ENCODE data around the gene ACTR3.

The ACTR3 gene

GRCh38 chr2:113867571-113867970 is 22.3 kb upstream of the ACTR3 start:
- no peaks in the 10 kb centered on the region for H3K36me3 ChIP-seq (ENCODE audit: low read length)
- H3K79me2 ChIP-seq (ENCODE audit: insufficient read depth, low read length), result no peaks in the 10 kb centered on the region
- peak overlapping the region; percentile 0 for H2AFZ ChIP-seq (ENCODE audit: low read depth, low read length, severe bottlenecking)
- peaks cover 62% of the 10 kb centered on the region for H3F3A ChIP-seq (ENCODE audit: insufficient read depth)
- H4K20me1 ChIP-seq (ENCODE audit: low read depth, low read length), result no peaks in the 10 kb centered on the region
- no peaks in the 10 kb centered on the region for H3K9me2 ChIP-seq (replicated peaks; ENCODE audit: insufficient read depth, low read length)
- no peaks in the 10 kb centered on the region for H3K27me3 ChIP-seq (ENCODE audit: low read length)
- H3K4me2 ChIP-seq (ENCODE audit: low read depth, low read length, poor library complexity, severe bottlenecking), result peak overlapping the region; percentile 41
- H3K9ac ChIP-seq (ENCODE audit: low read length), result peak overlapping the region; percentile 38
- no peak for TF ChIP-seq CTCF (IDR thresholded peaks at IDR 0.05; ENCODE audit: insufficient read depth, low read length, poor library complexity, severe bottlenecking)
- TF ChIP-seq EZH2phosphoT487 (conservative IDR thresholded peaks at IDR 0.05; ENCODE audit: low read length), result no peak
- peak overlapping the region; percentile 68 for H3K27ac ChIP-seq (ENCODE audit: low read depth, low read length)
- no peaks in the 10 kb centered on the region for H3K9me3 ChIP-seq (ENCODE audit: insufficient read depth, low read length)
- H3K4me3 ChIP-seq (ENCODE audit: insufficient read depth, low read length, poor library complexity, severe bottlenecking), result no peak overlapping the region

- Histone ChIP-seq H4K20me1 (ENCODE audit: low read depth, low read length) (no peaks in the 10 kb centered on the region), H3K9ac (ENCODE audit: low read length) (no peak overlapping the region), H3K36me3 (ENCODE audit: low read length) (no peaks in the 10 kb centered on the region), H3K9me3 (ENCODE audit: insufficient read depth, low read length) (no peaks in the 10 kb centered on the region), H3K4me2 (ENCODE audit: low read depth, low read length, poor library complexity, severe bottlenecking) (peak overlapping the region; percentile 41), H3K9me2 (replicated peaks; ENCODE audit: insufficient read depth, low read length) (no peaks in the 10 kb centered on the region), H3K27me3 (ENCODE audit: low read length) (no peaks in the 10 kb centered on the region), H3F3A (ENCODE audit: insufficient read depth) (peaks cover 49% of the 10 kb centered on the region), H3K4me3 (ENCODE audit: insufficient read depth, low read length, poor library complexity, severe bottlenecking) (no peak overlapping the region), H3K79me2 (ENCODE audit: insufficient read depth, low read length) (no peaks in the 10 kb centered on the region), H2AFZ (ENCODE audit: low read depth, low read length, severe bottlenecking) (no peak overlapping the region), H3K27ac (ENCODE audit: low read depth, low read length) (peak overlapping the region; percentile 68)
- TF ChIP-seq EZH2phosphoT487 (conservative IDR thresholded peaks at IDR 0.05; ENCODE audit: low read length) (no peak), CTCF (IDR thresholded peaks at IDR 0.05; ENCODE audit: insufficient read depth, low read length, poor library complexity, severe bottlenecking) (no peak)
Measured at GRCh38 chr2:113869253-113869652, 20.6 kb upstream of the ACTR3 start.

GRCh38 chr2:113872201-113872600 is 17.7 kb upstream of the ACTR3 start:
- Histone ChIP-seq H3K27me3 (ENCODE audit: low read length) (no peaks in the 10 kb centered on the region), H3K9ac (ENCODE audit: low read length) (no peak overlapping the region), H3K9me3 (ENCODE audit: insufficient read depth, low read length) (no peaks in the 10 kb centered on the region), H2AFZ (ENCODE audit: low read depth, low read length, severe bottlenecking) (no peak overlapping the region), H3K36me3 (ENCODE audit: low read length) (no peaks in the 10 kb centered on the region), H3F3A (ENCODE audit: insufficient read depth) (peaks cover 29% of the 10 kb centered on the region), H4K20me1 (ENCODE audit: low read depth, low read length) (no peaks in the 10 kb centered on the region), H3K27ac (ENCODE audit: low read depth, low read length) (no peak overlapping the region), H3K9me2 (replicated peaks; ENCODE audit: insufficient read depth, low read length) (no peaks in the 10 kb centered on the region), H3K4me2 (ENCODE audit: low read depth, low read length, poor library complexity, severe bottlenecking) (no peak overlapping the region), H3K4me3 (ENCODE audit: insufficient read depth, low read length, poor library complexity, severe bottlenecking) (no peak overlapping the region), H3K79me2 (ENCODE audit: insufficient read depth, low read length) (no peaks in the 10 kb centered on the region)
- TF ChIP-seq EZH2phosphoT487 (conservative IDR thresholded peaks at IDR 0.05; ENCODE audit: low read length), result no peak
- no peak for TF ChIP-seq CTCF (IDR thresholded peaks at IDR 0.05; ENCODE audit: insufficient read depth, low read length, poor library complexity, severe bottlenecking)
